Colonic mucosa (tissue), 4 donors: Measurements from ENCODE around the gene GBF1. TPM values are rescaled to one million over a fixed set of nuclear protein-coding genes. Genes with fewer than 3 reads are reported as not detected.

Source experiments
- DNase-seq: peaks from one replicate; pipeline ENCODE4 v3.0.0-alpha.2; 2020
- H3K27ac ChIP-seq: fragments of 200-600 bp; one replicate; pipeline ENCODE4 v1.8.0; 2021
- H3K27me3 ChIP-seq: fragments of 200-600 bp; one replicate; pipeline ENCODE4 v1.8.0; 2021
- H3K36me3 ChIP-seq: fragments of 200-600 bp; one replicate; pipeline ENCODE4 v1.8.0; 2021
- H3K4me1 ChIP-seq: fragments of 200-600 bp; one replicate; pipeline ENCODE4 v1.8.0; 2021; ENCODE audit warnings: mild to moderate bottlenecking
- H3K4me3 ChIP-seq: fragments of 200-600 bp; one replicate; pipeline ENCODE4 v1.8.0; 2021
- H3K9ac ChIP-seq, 2 donors: one replicate each; pipeline ENCODE4 v1.7.0; 2013; ENCODE audit warnings: control low read depth in 2 of 2, low read depth in 2 of 2, low read length in 2 of 2
- H3K9me3 ChIP-seq: fragments of 200-600 bp; one replicate; pipeline ENCODE4 v1.8.0; 2021
- CTCF ChIP-seq: fragments of 200-600 bp; IDR thresholded peaks from one replicate; pipeline ENCODE4 v1.8.0; 2022; ENCODE audit warnings: antibody characterized with exemption, mild to moderate bottlenecking
- intact Hi-C: fragments of 100-400 bp; cut with DNase I; formaldehyde crosslinking; loops from one replicate; pipeline ENCODE4 v1.14.1; 2022
- total RNA-seq, 2 donors: library from RNA; stranded (reverse); fragmentation: NEBNext Ultra II Directional in 1 of 2; extraction: Animal tissue kit (Norgen Biotek cat#: 25700) in 1 of 2; gene quantifications; one replicate each; pipeline ENCODE4 v1.2.1, GENCODE V29; 2021
- donor health status: healthy.
- donor health status: DM: no; HTN: no; CAD: no.
- donor health status: DM: no; HTN: no; CAD: no.

GBF1 gene
- total RNA-seq, 2 donors from 2014 or later = 59.8 to 73.4 TPM

GRCh38 chr10:102269017-102269416 is 23.7 kb downstream of the GBF1 start:
- Histone ChIP-seq H3K4me1 (no peaks in the 10 kb centered on the region), H3K9ac (no peak overlapping the region), H3K27me3 (no peaks in the 10 kb centered on the region), H3K9me3 (no peaks in the 10 kb centered on the region), H3K36me3 (no peaks in the 10 kb centered on the region), H3K4me3 (no peak overlapping the region), H3K27ac (no peak overlapping the region)
- TF ChIP-seq CTCF = no peak
- DNase-seq = no peak
- intact Hi-C loops = no loop called here

GRCh38 chr10:102274062-102274461 is 28.7 kb downstream of the GBF1 start:
- no peak for DNase-seq
- H3K9ac ChIP-seq = no peak overlapping the region
- H3K4me1 ChIP-seq = no peaks in the 10 kb centered on the region
- H3K27ac ChIP-seq = no peak overlapping the region
- no peak overlapping the region for H3K4me3 ChIP-seq
- no peaks in the 10 kb centered on the region for H3K36me3 ChIP-seq
- intact Hi-C loops = no loop called here
- H3K27me3 ChIP-seq = no peaks in the 10 kb centered on the region
- no peak for TF ChIP-seq CTCF
- no peaks in the 10 kb centered on the region for H3K9me3 ChIP-seq

GRCh38 chr10:102275343-102275742 is 30.0 kb downstream of the GBF1 start:
- intact Hi-C loops = no loop called here
- H3K27me3 ChIP-seq = no peaks in the 10 kb centered on the region
- no peak overlapping the region for H3K9ac ChIP-seq
- no peaks in the 10 kb centered on the region for H3K9me3 ChIP-seq
- H3K4me3 ChIP-seq = no peak overlapping the region
- H3K4me1 ChIP-seq = no peaks in the 10 kb centered on the region
- H3K36me3 ChIP-seq = no peaks in the 10 kb centered on the region
- no peak overlapping the region for H3K27ac ChIP-seq
- no peak for TF ChIP-seq CTCF
- no peak for DNase-seq

GRCh38 chr10:102279104-102279503 is 33.8 kb downstream of the GBF1 start:
- H3K4me3 ChIP-seq = no peak overlapping the region
- no peaks in the 10 kb centered on the region for H3K9me3 ChIP-seq
- no peaks in the 10 kb centered on the region for H3K27me3 ChIP-seq
- intact Hi-C loops = no loop called here
- no peak overlapping the region for H3K27ac ChIP-seq
- H3K36me3 ChIP-seq = peaks cover 7% of the 10 kb centered on the region
- no peak overlapping the region for H3K9ac ChIP-seq
- H3K4me1 ChIP-seq = no peaks in the 10 kb centered on the region
- DNase-seq = no peak
- no peak for TF ChIP-seq CTCF

- intact Hi-C loops = no loop called here
- no peak for TF ChIP-seq CTCF
- no peak overlapping the region for H3K4me3 ChIP-seq
Measured at GRCh38 chr10:102280397-102281101, 35.2 kb downstream of the GBF1 start.

More at GRCh38 chr10:102280397-102281101, 35.2 kb downstream of the GBF1 start:
- Histone ChIP-seq H3K9me3 (no peaks in the 10 kb centered on the region), H3K4me1 (no peaks in the 10 kb centered on the region), H3K36me3 (peaks cover 8% of the 10 kb centered on the region), H3K27me3 (no peaks in the 10 kb centered on the region), H3K27ac (no peak overlapping the region), H3K9ac (no peak overlapping the region)
- peak; percentile 19 for DNase-seq
